Mesendoderm (in vitro differentiated cells): ENCODE measurements around the gene TNIP3.
"Not testable (repeated sequence)": the region's sequence is repeated elsewhere in the genome, so short reads cannot be mapped to it uniquely, and the experiment has no call there.

Experiments used
- DNase-seq: peaks from one replicate; pipeline ENCODE4 v3.0.0; 2013
- H2AK5ac ChIP-seq: 2 replicates; pipeline ENCODE4 v1.6.1; 2013; ENCODE audit warnings: low read length, inconsistent platforms
- H2BK120ac ChIP-seq: 2 replicates; pipeline ENCODE4 v1.6.1; 2013; ENCODE audit warnings: low read depth, mild to moderate bottlenecking, low read length, moderate library complexity, mixed read lengths
- H2BK15ac ChIP-seq: replicated peaks from 2 replicates; pipeline ENCODE4 v1.6.1; 2013; ENCODE audit warnings: low read depth, mild to moderate bottlenecking, moderate library complexity
- H2BK5ac ChIP-seq: 2 replicates; pipeline ENCODE4 v1.6.1; 2013; ENCODE audit warnings: low read length, inconsistent platforms
- H3K18ac ChIP-seq: 2 replicates; pipeline ENCODE4 v1.6.1; 2013; ENCODE audit warnings: mild to moderate bottlenecking, low read length, mixed read lengths
- H3K23ac ChIP-seq: one replicate; pipeline ENCODE4 v1.6.1; 2013; ENCODE audit warnings: low read length
- H3K27ac ChIP-seq: 2 replicates; pipeline ENCODE4 v1.5.1; 2013; ENCODE audit warnings: low read depth, mild to moderate bottlenecking, inconsistent platforms, low read length, moderate library complexity
- H3K27me3 ChIP-seq: 2 replicates; pipeline ENCODE4 v1.6.1; 2013; ENCODE audit warnings: low read length, control low read depth, mild to moderate bottlenecking, inconsistent platforms; ENCODE audit not compliant: insufficient read depth, poor library complexity
- H3K36me3 ChIP-seq: 2 replicates; pipeline ENCODE4 v1.6.1; 2013; ENCODE audit warnings: low read length, inconsistent platforms; ENCODE audit not compliant: control insufficient read depth, insufficient read depth
- H3K4ac ChIP-seq: one replicate; pipeline ENCODE4 v1.6.1; 2013; ENCODE audit warnings: low read depth, mild to moderate bottlenecking, low read length, moderate library complexity
- H3K4me1 ChIP-seq: 2 replicates; pipeline ENCODE4 v1.6.1; 2013; ENCODE audit warnings: low read depth, low read length, inconsistent platforms; ENCODE audit not compliant: control insufficient read depth
- H3K4me2 ChIP-seq: 2 replicates; pipeline ENCODE4 v1.6.1; 2013; ENCODE audit warnings: low read length
- H3K4me3 ChIP-seq: 2 replicates; pipeline ENCODE4 v1.5.1; 2013; ENCODE audit warnings: mild to moderate bottlenecking, low read length
- H3K56ac ChIP-seq: one replicate; pipeline ENCODE4 v1.6.1; 2013; ENCODE audit warnings: low read length
- H3K79me1 ChIP-seq: 2 replicates; pipeline ENCODE4 v1.6.1; 2013; ENCODE audit warnings: low read length, inconsistent platforms
- H3K79me2 ChIP-seq: 2 replicates; pipeline ENCODE4 v1.6.1; 2013; ENCODE audit warnings: mild to moderate bottlenecking, low read length; ENCODE audit not compliant: control insufficient read depth, insufficient read depth
- H3K9ac ChIP-seq: 2 replicates; pipeline ENCODE4 v1.6.1; 2013; ENCODE audit warnings: low read length, inconsistent platforms
- H4K5ac ChIP-seq: one replicate; pipeline ENCODE4 v1.6.1; 2013; ENCODE audit warnings: low read length
- H4K8ac ChIP-seq: one replicate; pipeline ENCODE4 v1.6.1; 2013; ENCODE audit warnings: low read depth, mild to moderate bottlenecking, control low read depth, low read length, moderate library complexity
- WGBS: extraction: QIAGEN DNeasy Blood & Tissue Kit; methylation state at CpG from one replicate; pipeline ENCODE4 v1.1.7; 2013; ENCODE audit warnings: low lambda C conversion rate, missing lambda C conversion rate; ENCODE audit not compliant: insufficient coverage; ENCODE audit errors: extremely low coverage; 5-methylcytosine and 5-hydroxymethylcytosine counted together

Gene TNIP3

DNA sequence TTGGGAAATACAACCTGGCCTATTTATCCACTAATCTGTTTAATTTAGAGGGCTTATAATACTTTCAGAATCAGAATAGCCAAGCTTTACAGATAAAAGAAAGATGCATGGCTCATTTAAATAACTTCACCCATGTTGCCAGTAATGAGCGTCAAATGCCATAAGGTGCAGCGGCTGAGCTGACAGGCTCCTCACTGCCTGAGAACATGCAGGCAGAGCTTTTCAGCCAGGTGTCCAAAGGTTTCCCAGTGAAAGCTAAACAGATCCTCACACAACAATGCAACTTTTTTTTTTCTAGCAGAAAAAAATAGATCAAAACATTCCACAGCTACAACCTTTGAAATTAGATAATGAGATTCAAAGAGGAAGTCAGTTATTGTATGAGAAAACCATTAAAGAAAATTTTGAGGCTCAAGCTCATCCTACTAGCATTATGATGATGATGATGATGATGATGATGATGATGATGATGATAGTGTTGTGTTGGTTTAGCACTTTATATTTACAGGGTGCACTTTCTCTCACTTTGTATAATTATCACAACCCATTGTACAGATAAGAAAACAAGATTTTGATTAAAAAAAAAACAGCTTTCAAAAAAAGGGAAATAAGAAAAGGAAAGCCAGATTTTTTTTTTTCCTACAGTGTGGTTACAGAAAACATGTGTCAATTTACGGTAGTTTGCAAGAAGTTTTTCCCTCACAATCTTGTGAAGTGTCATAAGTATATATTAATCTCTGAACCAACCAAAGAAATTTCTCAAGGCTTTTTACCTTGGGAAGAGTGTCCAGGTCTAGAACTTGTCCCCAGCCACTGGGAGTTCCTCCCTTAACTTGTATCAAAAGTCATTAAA lies 12.2 kb upstream of the TNIP3 start:
- no peak overlapping the region for H2BK15ac ChIP-seq
- no peak overlapping the region for H4K5ac ChIP-seq
- no peak overlapping the region for H3K56ac ChIP-seq
- H3K36me3 ChIP-seq: no peaks in the 10 kb centered on the region
- H3K27me3 ChIP-seq: no peaks in the 10 kb centered on the region
- WGBS: no CpG with 5 or more reads among the region's 3 CpGs
- H3K79me1 ChIP-seq: no peaks in the 10 kb centered on the region
- no peak overlapping the region for H4K8ac ChIP-seq
- H3K4me2 ChIP-seq: no peak overlapping the region
- no peak overlapping the region for H3K4me3 ChIP-seq
- no peak for DNase-seq
- H3K9ac ChIP-seq: no peak overlapping the region
- H3K27ac ChIP-seq: no peak overlapping the region
- no peak overlapping the region for H2AK5ac ChIP-seq
- H3K18ac ChIP-seq: no peak overlapping the region
- H2BK120ac ChIP-seq: no peak overlapping the region
- no peak overlapping the region for H3K23ac ChIP-seq
- H2BK5ac ChIP-seq: no peak overlapping the region
- no peaks in the 10 kb centered on the region for H3K79me2 ChIP-seq
- H3K4me1 ChIP-seq: no peaks in the 10 kb centered on the region
- no peak overlapping the region for H3K4ac ChIP-seq

DNA sequence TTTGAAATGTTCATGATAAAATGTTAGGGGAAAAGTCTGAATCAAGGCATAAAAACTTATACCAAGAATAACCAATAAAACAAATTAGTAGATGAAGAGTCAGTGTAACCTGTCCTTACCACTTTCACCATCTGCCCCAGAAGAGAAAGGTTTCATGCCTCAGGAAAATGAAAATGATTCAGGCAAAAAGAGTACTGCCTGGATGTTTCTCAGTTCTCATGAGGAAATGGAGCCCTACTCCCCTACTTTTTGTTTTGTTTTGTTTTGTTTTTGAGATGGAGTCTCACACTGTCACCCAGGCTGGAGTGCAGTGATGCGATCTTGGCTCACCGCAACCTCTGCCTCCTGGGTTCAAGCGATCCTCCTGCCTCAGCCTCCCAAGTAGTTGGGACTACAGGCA lies 7.4 kb upstream of the TNIP3 start:
- no CpG with 5 or more reads among the region's 3 CpGs for WGBS
- not testable (repeated sequence) for H3K18ac ChIP-seq, H3K4ac ChIP-seq, H3K79me1 ChIP-seq, H3K23ac ChIP-seq, H3K27ac ChIP-seq, H2AK5ac ChIP-seq, H2BK5ac ChIP-seq, H4K5ac ChIP-seq, H3K36me3 ChIP-seq, DNase-seq, H4K8ac ChIP-seq, H3K4me2 ChIP-seq, H3K9ac ChIP-seq, H2BK120ac ChIP-seq, H3K4me1 ChIP-seq, H3K56ac ChIP-seq, H3K27me3 ChIP-seq, H3K79me2 ChIP-seq, H3K4me3 ChIP-seq, H2BK15ac ChIP-seq

DNA sequence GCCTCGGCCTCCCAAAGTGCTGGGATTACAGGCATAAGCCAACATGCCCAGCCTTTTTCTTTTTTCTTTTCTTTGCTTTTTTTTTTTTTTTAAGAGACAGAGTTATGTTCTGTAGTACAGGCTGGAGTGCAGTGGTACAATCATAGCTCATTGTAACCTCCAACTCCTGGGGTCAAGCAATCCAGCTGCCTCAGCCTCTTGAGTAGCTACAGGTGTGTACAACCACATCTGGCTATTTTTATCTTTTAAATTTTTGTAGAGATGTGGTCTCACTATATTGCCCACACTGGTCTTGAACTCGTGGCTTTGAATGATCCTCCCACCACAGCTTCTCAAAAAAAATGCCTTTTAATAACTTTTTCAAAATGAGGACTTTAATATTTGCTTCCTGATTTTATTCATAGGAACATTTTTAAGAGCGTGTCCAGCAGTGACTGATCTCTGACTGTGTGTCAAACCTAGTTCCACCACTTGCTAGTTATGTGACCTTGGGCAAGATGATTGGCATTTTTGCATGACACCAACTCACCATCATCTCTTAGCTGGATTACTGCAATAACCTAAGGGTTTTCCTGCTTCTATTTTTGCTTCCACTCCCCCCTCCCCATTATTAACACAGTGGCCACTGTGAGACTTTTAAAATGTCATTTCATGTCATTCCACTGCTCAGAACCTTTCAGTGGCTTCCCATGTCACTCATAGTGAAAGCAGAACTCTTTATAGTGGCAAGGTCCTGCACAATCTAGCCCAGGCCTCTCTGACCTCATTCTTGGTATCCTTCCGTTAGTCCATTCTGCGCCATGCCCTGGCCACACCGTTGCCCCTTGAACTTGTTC lies 4.5 kb upstream of the TNIP3 start:
- H3K27me3 ChIP-seq: no peaks in the 10 kb centered on the region
- WGBS: no CpG with 5 or more reads among the region's 6 CpGs
- no peaks in the 10 kb centered on the region for H3K79me1 ChIP-seq
- no peak overlapping the region for H3K4me2 ChIP-seq
- no peak overlapping the region for H3K56ac ChIP-seq
- H2BK15ac ChIP-seq: no peak overlapping the region
- no peak overlapping the region for H3K23ac ChIP-seq
- no peak overlapping the region for H2BK120ac ChIP-seq
- no peak overlapping the region for H3K4me3 ChIP-seq
- no peak for DNase-seq
- H3K4me1 ChIP-seq: no peaks in the 10 kb centered on the region
- H3K79me2 ChIP-seq: no peaks in the 10 kb centered on the region
- no peak overlapping the region for H3K27ac ChIP-seq
- no peaks in the 10 kb centered on the region for H3K36me3 ChIP-seq
- no peak overlapping the region for H2BK5ac ChIP-seq
- no peak overlapping the region for H3K18ac ChIP-seq
- H3K9ac ChIP-seq: no peak overlapping the region
- H2AK5ac ChIP-seq: no peak overlapping the region
- H4K5ac ChIP-seq: no peak overlapping the region
- H3K4ac ChIP-seq: no peak overlapping the region
- H4K8ac ChIP-seq: no peak overlapping the region

DNA sequence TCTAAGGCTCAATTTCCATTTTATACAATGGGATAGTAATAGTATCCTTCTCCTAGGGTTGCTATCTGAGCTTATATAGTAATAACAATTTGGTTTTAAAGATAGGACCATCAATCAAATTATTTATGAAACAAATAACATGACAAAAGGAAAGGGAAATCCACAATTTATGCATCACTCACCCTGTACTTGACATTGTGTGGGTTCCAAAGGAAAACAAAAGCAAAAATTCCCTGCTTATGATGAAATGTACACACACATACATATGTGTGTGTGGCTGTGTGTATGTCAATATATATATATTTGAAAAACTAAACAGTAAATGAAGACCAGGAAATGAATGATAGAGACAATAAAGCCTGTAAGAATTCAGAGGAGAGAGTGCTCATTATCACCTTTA lies 2.9 kb upstream of the TNIP3 start:
- no peak overlapping the region for H2AK5ac ChIP-seq

DNA sequence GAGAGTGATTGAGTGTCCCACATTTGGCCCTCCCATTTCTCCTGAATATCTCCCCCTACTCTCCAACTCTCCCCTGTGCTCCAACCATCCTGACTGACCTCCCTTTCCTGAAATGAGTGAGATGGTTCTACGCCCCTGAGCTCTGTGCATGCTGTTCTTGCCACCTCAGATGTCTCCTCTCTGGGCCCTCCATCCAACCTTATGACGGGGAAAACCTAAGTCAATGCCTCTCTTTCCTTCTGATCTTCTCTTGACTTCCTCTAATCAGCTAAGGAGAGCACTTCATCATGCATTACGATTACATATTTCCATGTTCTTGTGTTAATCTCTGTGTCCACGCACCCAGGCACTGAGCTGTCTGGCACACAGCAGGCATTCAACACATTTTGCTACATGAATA lies 1.1 kb upstream of the TNIP3 start:
- H3K36me3 ChIP-seq: no peaks in the 10 kb centered on the region
- no peak overlapping the region for H3K27ac ChIP-seq
- no peak overlapping the region for H3K18ac ChIP-seq
- no peak overlapping the region for H2BK5ac ChIP-seq
- H3K4ac ChIP-seq: no peak overlapping the region
- no peak overlapping the region for H3K56ac ChIP-seq
- no peaks in the 10 kb centered on the region for H3K79me1 ChIP-seq
- H2BK120ac ChIP-seq: no peak overlapping the region
- H2BK15ac ChIP-seq: no peak overlapping the region
- no peak overlapping the region for H2AK5ac ChIP-seq
- no peak overlapping the region for H3K4me2 ChIP-seq
- H3K27me3 ChIP-seq: no peaks in the 10 kb centered on the region
- no peak overlapping the region for H3K9ac ChIP-seq
- no peak overlapping the region for H4K5ac ChIP-seq
- no peak overlapping the region for H3K4me3 ChIP-seq
- no peaks in the 10 kb centered on the region for H3K79me2 ChIP-seq
- WGBS: no CpG with 5 or more reads among the region's 4 CpGs
- H4K8ac ChIP-seq: no peak overlapping the region
- H3K4me1 ChIP-seq: no peaks in the 10 kb centered on the region
- peak overlapping the region; percentile 59 for H3K23ac ChIP-seq
- no peak for DNase-seq

More for the DNA sequence above, 2.9 kb upstream of the TNIP3 start:
- Histone ChIP-seq H3K9ac (no peak overlapping the region), H3K4ac (no peak overlapping the region), H2BK120ac (no peak overlapping the region), H3K23ac (no peak overlapping the region), H3K79me2 (no peaks in the 10 kb centered on the region), H2BK15ac (no peak overlapping the region), H2BK5ac (no peak overlapping the region), H3K56ac (no peak overlapping the region), H4K8ac (no peak overlapping the region), H3K4me2 (no peak overlapping the region), H3K4me1 (no peaks in the 10 kb centered on the region), H3K36me3 (no peaks in the 10 kb centered on the region), H3K79me1 (no peaks in the 10 kb centered on the region), H3K4me3 (no peak overlapping the region), H3K18ac (no peak overlapping the region), H3K27ac (no peak overlapping the region), H4K5ac (no peak overlapping the region), H3K27me3 (no peaks in the 10 kb centered on the region)
- DNase-seq: no peak
